HG03571 (cell line): ENCODE results near the gene SENP5.

Source experiments
- ATAC-seq: cut with Tn5 transposase; IDR thresholded peaks from one replicate; pipeline ENCODE4 v1.9.1; 2021; ENCODE audit not compliant: unreplicated experiment

SENP5 gene

GRCh38 chr3:196967412-196968232 is 99.9 kb downstream of the SENP5 start:
- ATAC-seq = no peak

- ATAC-seq = peak; percentile 50
Measured at GRCh38 chr3:196968233-196969133, 100.8 kb downstream of the SENP5 start, which contains the start of gene PIGZ. Gene PIGZ, minus strand, starts transcription at chr3:196968833. Its CDS starts 16,802 bp downstream, at chr3:196952031.

GRCh38 chr3:196969134-196969659 is 101.5 kb downstream of the SENP5 start:
- ATAC-seq = peak; percentile 47

- ATAC-seq = peak; percentile 51
Measured at GRCh38 chr3:196969660-196970546, 102.2 kb downstream of the SENP5 start.

GRCh38 chr3:196970547-196971093 is 102.9 kb downstream of the SENP5 start:
- no peak for ATAC-seq

GRCh38 chr3:196971094-196971698 is 103.5 kb downstream of the SENP5 start:
- ATAC-seq = no peak

GRCh38 chr3:196974661-196975060 is 106.9 kb downstream of the SENP5 start:
- no peak for ATAC-seq

GRCh38 chr3:196975349-196975748 is 107.6 kb downstream of the SENP5 start:
- ATAC-seq = no peak

- ATAC-seq = no peak
Measured at GRCh38 chr3:196976941-196977340, 109.2 kb downstream of the SENP5 start.

GRCh38 chr3:196979545-196979944 is 111.8 kb downstream of the SENP5 start:
- no peak for ATAC-seq

GRCh38 chr3:196981657-196982056 is 113.9 kb downstream of the SENP5 start:
- no peak for ATAC-seq

GRCh38 chr3:196983186-196983585 is 115.5 kb downstream of the SENP5 start:
- ATAC-seq = no peak
